ACC112 (cell line): ENCODE results near the gene CACNA1E.

Source experiments
- H2AFZ ChIP-seq: fragments of 200-600 bp; sonication (generic); one replicate; pipeline ENCODE4 v1.6.0; 2017; ENCODE audit warnings: antibody characterized with exemption, low read length; ENCODE audit not compliant: unreplicated experiment
- H3K27ac ChIP-seq: fragments of 200-600 bp; sonication (generic); 2 replicates; pipeline ENCODE4 v1.5.1; 2014; ENCODE audit warnings: low read depth, mild to moderate bottlenecking, antibody characterized with exemption, low read length, moderate library complexity
- H3K27me3 ChIP-seq: fragments of 200-600 bp; sonication (generic); 2 replicates; pipeline ENCODE4 v1.6.1; 2014; ENCODE audit warnings: mild to moderate bottlenecking, antibody characterized with exemption, low read length, moderate library complexity, mixed read lengths; ENCODE audit not compliant: insufficient read depth
- H3K36me3 ChIP-seq: fragments of 200-600 bp; sonication (generic); 2 replicates; pipeline ENCODE4 v1.6.1; 2016; ENCODE audit warnings: mild to moderate bottlenecking, antibody characterized with exemption, low read length, moderate library complexity, mixed read lengths; ENCODE audit not compliant: insufficient read depth
- H3K4me1 ChIP-seq: fragments of 200-600 bp; sonication (generic); one replicate; pipeline ENCODE4 v1.6.1; 2016; ENCODE audit warnings: low read length, mixed read lengths; ENCODE audit not compliant: insufficient read depth, unreplicated experiment, control insufficient read depth
- H3K4me3 ChIP-seq: fragments of 200-600 bp; sonication (generic); 2 replicates; pipeline ENCODE4 v1.5.1; 2014; ENCODE audit warnings: mild to moderate bottlenecking, low read depth, low read length
- H3K79me2 ChIP-seq: fragments of 200-600 bp; sonication (generic); one replicate; pipeline ENCODE4 v1.6.0; 2016; ENCODE audit warnings: low read length; ENCODE audit not compliant: control insufficient read depth, unreplicated experiment, insufficient read depth

Gene CACNA1E

GRCh38 chr1:181804989-181805388, 321.7 kb downstream of the CACNA1E start:
- H2AFZ ChIP-seq, result no peak overlapping the region
- H3K27ac ChIP-seq, result no peak overlapping the region
- no peak overlapping the region for H3K4me3 ChIP-seq
- no peaks in the 10 kb centered on the region for H3K36me3 ChIP-seq
- no peaks in the 10 kb centered on the region for H3K79me2 ChIP-seq
- H3K4me1 ChIP-seq, result no peaks in the 10 kb centered on the region
- H3K27me3 ChIP-seq, result no peaks in the 10 kb centered on the region

DNA sequence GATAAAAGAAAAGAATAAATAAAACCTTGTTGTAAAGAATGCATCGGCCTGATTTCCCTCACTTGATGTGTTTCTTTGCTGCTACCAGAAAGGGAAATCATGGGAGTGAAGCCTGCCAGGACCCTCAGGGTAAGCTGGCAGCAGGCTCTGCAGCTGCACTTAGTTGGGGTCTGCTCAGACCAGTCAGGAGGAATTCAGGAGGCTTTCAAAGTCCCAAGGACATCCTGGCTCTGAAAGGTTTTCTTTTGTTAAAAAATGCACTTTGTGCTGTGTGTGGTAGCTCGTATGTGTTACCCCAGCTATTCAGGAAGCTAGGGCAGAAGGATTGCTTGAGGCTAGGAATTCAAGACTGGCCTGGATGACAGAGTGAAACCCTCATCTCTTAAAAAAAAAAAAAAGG, 323.4 kb downstream of the CACNA1E start:
- Histone ChIP-seq H3K36me3 (no peaks in the 10 kb centered on the region), H3K4me1 (no peaks in the 10 kb centered on the region), H3K79me2 (no peaks in the 10 kb centered on the region), H3K27ac (no peak overlapping the region), H3K27me3 (no peaks in the 10 kb centered on the region), H3K4me3 (no peak overlapping the region), H2AFZ (no peak overlapping the region)

DNA sequence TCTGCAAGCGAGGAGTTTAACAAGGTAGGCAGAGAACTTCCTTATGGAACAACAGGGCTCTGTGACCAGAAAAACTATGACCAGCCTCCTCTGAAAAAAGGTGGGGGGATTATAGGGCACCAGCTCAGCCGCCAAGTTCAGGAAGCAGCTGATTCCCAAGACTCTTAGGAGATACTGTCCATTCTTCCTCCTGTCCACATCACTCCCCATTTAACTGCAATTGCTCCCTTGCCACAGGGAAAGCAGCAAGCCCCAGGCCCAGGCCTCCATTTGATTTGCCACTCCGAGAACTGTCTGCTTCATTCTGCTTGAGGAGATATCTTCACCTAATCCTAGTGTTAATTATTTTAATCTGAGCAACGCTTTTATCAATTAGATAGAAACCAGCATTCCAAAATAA, 323.9 kb downstream of the CACNA1E start:
- Histone ChIP-seq H3K36me3 (no peaks in the 10 kb centered on the region), H3K4me3 (no peak overlapping the region), H2AFZ (no peak overlapping the region), H3K27me3 (no peaks in the 10 kb centered on the region), H3K79me2 (no peaks in the 10 kb centered on the region), H3K27ac (no peak overlapping the region), H3K4me1 (no peaks in the 10 kb centered on the region)

DNA sequence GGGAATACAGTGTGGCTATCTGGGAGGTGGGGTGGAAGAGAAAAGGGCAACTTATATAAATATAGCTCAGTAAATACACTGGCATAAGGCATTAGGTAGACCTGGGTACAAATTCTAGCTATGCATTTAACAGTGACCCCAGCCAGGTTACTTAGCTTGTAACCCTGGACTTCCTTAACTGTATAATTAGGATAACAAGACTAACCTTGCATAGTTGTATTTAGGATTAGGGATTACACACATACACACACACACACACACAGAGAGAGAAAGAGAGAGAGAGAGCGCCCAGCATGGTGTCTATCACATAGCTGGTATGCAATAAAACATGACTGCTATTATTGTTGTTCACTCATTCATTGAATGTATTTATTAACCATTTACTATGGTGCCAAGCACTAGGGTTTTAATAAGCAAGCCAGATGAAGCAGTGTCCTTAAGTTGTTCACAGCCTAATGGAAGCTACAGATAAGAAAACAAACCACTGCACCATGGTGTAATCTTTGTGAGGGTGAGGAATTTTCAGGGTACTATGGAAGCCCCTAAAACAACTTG, 326.8 kb downstream of the CACNA1E start:
- H3K4me1 ChIP-seq, result no peaks in the 10 kb centered on the region
- H3K4me3 ChIP-seq, result no peak overlapping the region
- H3K27ac ChIP-seq, result no peak overlapping the region
- no peaks in the 10 kb centered on the region for H3K79me2 ChIP-seq
- H2AFZ ChIP-seq, result no peak overlapping the region
- no peaks in the 10 kb centered on the region for H3K36me3 ChIP-seq
- H3K27me3 ChIP-seq, result no peaks in the 10 kb centered on the region

DNA sequence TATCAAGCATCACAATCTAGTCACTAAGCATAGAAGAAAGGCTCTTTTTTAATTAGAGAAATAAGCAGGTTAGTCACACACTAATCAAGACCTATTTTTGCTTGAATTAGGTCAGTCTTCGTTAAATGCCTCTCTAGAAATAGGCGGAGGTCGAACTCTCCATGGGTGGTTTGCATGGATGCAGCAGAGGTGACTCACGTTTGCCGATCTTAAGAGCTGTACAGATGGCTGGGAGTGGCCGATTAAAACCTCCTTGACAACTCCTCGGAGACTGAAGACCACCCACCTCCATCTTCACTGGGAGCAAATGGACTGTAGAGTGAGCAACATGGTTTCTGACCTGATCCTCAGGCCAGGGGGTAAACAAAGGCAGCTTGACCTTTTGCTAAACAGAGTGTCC, 328.9 kb downstream of the CACNA1E start:
- no peak overlapping the region for H2AFZ ChIP-seq
- H3K36me3 ChIP-seq, result no peaks in the 10 kb centered on the region
- H3K4me3 ChIP-seq, result no peak overlapping the region
- H3K79me2 ChIP-seq, result no peaks in the 10 kb centered on the region
- H3K27ac ChIP-seq, result no peak overlapping the region
- H3K27me3 ChIP-seq, result no peaks in the 10 kb centered on the region
- H3K4me1 ChIP-seq, result no peaks in the 10 kb centered on the region

GRCh38 chr1:181813266-181813665, 329.9 kb downstream of the CACNA1E start:
- Histone ChIP-seq H3K79me2 (no peaks in the 10 kb centered on the region), H2AFZ (no peak overlapping the region), H3K27me3 (no peaks in the 10 kb centered on the region), H3K27ac (no peak overlapping the region), H3K4me3 (no peak overlapping the region), H3K4me1 (no peaks in the 10 kb centered on the region), H3K36me3 (no peaks in the 10 kb centered on the region)

DNA sequence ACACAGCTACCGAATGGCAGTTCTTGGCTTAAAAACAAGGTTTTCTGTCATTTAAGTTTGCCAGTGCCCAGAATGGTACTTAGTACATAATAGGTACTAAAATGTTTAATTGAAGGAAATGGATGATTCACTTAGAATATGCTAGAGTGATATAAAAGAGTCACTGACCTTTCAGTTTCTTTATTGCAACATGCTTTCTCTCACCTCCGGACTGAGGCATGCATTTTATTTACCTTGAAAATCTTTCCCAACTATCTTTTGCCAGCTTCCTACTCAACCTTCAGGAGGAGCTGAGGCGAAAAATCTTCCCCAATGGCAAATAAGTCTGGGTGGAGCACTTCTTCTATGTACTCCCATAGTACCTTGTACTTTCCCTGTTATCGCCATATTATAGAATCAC, 333.3 kb downstream of the CACNA1E start:
- H3K27ac ChIP-seq, result no peak overlapping the region
- no peak overlapping the region for H3K4me3 ChIP-seq
- no peak overlapping the region for H2AFZ ChIP-seq
- no peaks in the 10 kb centered on the region for H3K4me1 ChIP-seq
- H3K79me2 ChIP-seq, result no peaks in the 10 kb centered on the region
- H3K36me3 ChIP-seq, result no peaks in the 10 kb centered on the region
- H3K27me3 ChIP-seq, result no peaks in the 10 kb centered on the region

- no peak overlapping the region for H2AFZ ChIP-seq
- no peaks in the 10 kb centered on the region for H3K36me3 ChIP-seq
- no peaks in the 10 kb centered on the region for H3K79me2 ChIP-seq
- no peak overlapping the region for H3K27ac ChIP-seq
- H3K4me3 ChIP-seq, result no peak overlapping the region
- H3K4me1 ChIP-seq, result no peaks in the 10 kb centered on the region
- H3K27me3 ChIP-seq, result no peaks in the 10 kb centered on the region
Observed at GRCh38 chr1:181817091-181817490, 333.8 kb downstream of the CACNA1E start.

GRCh38 chr1:181818459-181818858, 335.1 kb downstream of the CACNA1E start:
- Histone ChIP-seq H3K4me3 (no peak overlapping the region), H3K27me3 (no peaks in the 10 kb centered on the region), H3K79me2 (no peaks in the 10 kb centered on the region), H3K27ac (no peak overlapping the region), H3K36me3 (no peaks in the 10 kb centered on the region), H2AFZ (no peak overlapping the region), H3K4me1 (no peaks in the 10 kb centered on the region)

DNA sequence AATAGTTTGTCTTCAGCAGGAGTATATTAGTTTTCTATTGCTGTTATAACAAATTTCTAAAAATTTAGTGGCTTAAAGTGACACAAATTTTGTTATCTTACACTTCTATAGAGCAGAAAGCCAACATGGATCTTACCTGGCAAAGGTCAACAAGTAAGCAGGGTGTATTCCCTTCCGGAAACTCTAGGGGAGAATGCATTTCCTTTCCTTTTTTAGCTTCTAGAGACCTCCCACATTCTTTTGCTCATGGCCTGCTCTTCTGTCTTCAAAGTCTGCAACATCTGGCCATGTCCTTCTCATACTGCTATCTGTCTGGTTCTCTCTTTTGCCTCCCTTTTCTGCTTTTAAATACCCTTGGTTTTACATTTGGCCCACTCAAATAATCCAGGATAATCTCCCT, 335.6 kb downstream of the CACNA1E start:
- no peak overlapping the region for H2AFZ ChIP-seq
- H3K4me1 ChIP-seq, result no peaks in the 10 kb centered on the region
- no peaks in the 10 kb centered on the region for H3K27me3 ChIP-seq
- H3K79me2 ChIP-seq, result no peaks in the 10 kb centered on the region
- no peak overlapping the region for H3K4me3 ChIP-seq
- no peaks in the 10 kb centered on the region for H3K36me3 ChIP-seq
- no peak overlapping the region for H3K27ac ChIP-seq

DNA sequence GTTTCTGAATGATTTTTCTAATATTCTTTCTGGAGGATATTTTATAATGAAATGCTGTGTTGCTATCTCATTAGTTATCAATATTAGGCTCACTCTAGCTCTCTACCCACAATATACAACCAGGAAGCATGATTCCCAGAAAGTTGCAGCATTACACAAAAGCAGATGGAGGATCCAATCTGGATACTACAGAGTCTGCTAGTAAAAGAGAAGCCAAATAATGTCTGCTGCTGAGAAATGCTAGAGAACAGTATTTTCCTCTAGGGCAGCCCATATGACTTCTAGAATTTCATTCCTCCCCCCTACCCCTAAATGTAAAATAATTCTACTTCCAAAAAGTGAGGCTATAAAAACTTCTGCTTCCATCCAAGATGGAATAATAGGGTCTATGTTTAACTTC, 338.4 kb downstream of the CACNA1E start:
- no peak overlapping the region for H3K27ac ChIP-seq
- H3K4me1 ChIP-seq, result no peaks in the 10 kb centered on the region
- no peak overlapping the region for H2AFZ ChIP-seq
- H3K27me3 ChIP-seq, result no peaks in the 10 kb centered on the region
- H3K36me3 ChIP-seq, result no peaks in the 10 kb centered on the region
- no peaks in the 10 kb centered on the region for H3K79me2 ChIP-seq
- H3K4me3 ChIP-seq, result no peak overlapping the region
